ENCODE data around the gene EHHADH.

Gene EHHADH

GRCh38 chr3:185208823-185209222 is 45.0 kb downstream of the EHHADH start:
- no peaks in the 10 kb centered on the region for H4K20me1 ChIP-seq (ENCODE audit: insufficient read depth, low read length, poor library complexity, severe bottlenecking)
- no peaks in the 10 kb centered on the region for H3F3A ChIP-seq (ENCODE audit: low read depth)
- no peaks in the 10 kb centered on the region for H3K79me2 ChIP-seq (ENCODE audit: insufficient read depth, low read length)
- no peaks in the 10 kb centered on the region for H3K36me3 ChIP-seq (ENCODE audit: insufficient read depth, low read length)
- H3K4me3 ChIP-seq (ENCODE audit: low read length, poor library complexity, severe bottlenecking) = no peak overlapping the region
- no peak overlapping the region for H3K9ac ChIP-seq (ENCODE audit: low read depth, low read length, poor library complexity, severe bottlenecking)
- no peaks in the 10 kb centered on the region for H3K27me3 ChIP-seq (ENCODE audit: insufficient read depth, low read length, poor library complexity, severe bottlenecking)
- no peaks in the 10 kb centered on the region for H3K4me1 ChIP-seq (ENCODE audit: insufficient read depth, low read length, poor library complexity, severe bottlenecking)
- no peak overlapping the region for H2AFZ ChIP-seq (ENCODE audit: low read length)
- TF ChIP-seq CTCF (conservative IDR thresholded peaks at IDR 0.05; ENCODE audit: low read length) (no peak), EZH2phosphoT487 (IDR thresholded peaks at IDR 0.05; ENCODE audit: borderline replicate concordance) (no peak)
- no peaks in the 10 kb centered on the region for H3K9me2 ChIP-seq (replicated peaks; ENCODE audit: low read depth, low read length)
- H3K4me2 ChIP-seq (ENCODE audit: low read depth, low read length, poor library complexity, severe bottlenecking) = no peak overlapping the region
- H3K9me3 ChIP-seq (ENCODE audit: insufficient read depth, low read depth, low read length) = no peaks in the 10 kb centered on the region

GRCh38 chr3:185207931-185208746 is 45.7 kb downstream of the EHHADH start:
- Histone ChIP-seq H3K9ac (ENCODE audit: low read depth, low read length, poor library complexity, severe bottlenecking) (no peak overlapping the region), H3K27me3 (ENCODE audit: insufficient read depth, low read length, poor library complexity, severe bottlenecking) (no peaks in the 10 kb centered on the region), H3K4me3 (ENCODE audit: low read length, poor library complexity, severe bottlenecking) (no peak overlapping the region), H4K20me1 (ENCODE audit: insufficient read depth, low read length, poor library complexity, severe bottlenecking) (no peaks in the 10 kb centered on the region), H3K4me2 (ENCODE audit: low read depth, low read length, poor library complexity, severe bottlenecking) (no peak overlapping the region), H3K79me2 (ENCODE audit: insufficient read depth, low read length) (no peaks in the 10 kb centered on the region), H2AFZ (ENCODE audit: low read length) (no peak overlapping the region), H3K4me1 (ENCODE audit: insufficient read depth, low read length, poor library complexity, severe bottlenecking) (no peaks in the 10 kb centered on the region), H3K9me3 (ENCODE audit: insufficient read depth, low read depth, low read length) (no peaks in the 10 kb centered on the region), H3K36me3 (ENCODE audit: insufficient read depth, low read length) (no peaks in the 10 kb centered on the region), H3F3A (ENCODE audit: low read depth) (no peaks in the 10 kb centered on the region), H3K9me2 (replicated peaks; ENCODE audit: low read depth, low read length) (no peaks in the 10 kb centered on the region)
- TF ChIP-seq EZH2phosphoT487 (IDR thresholded peaks at IDR 0.05; ENCODE audit: borderline replicate concordance) = no peak
- no peak for TF ChIP-seq CTCF (conservative IDR thresholded peaks at IDR 0.05; ENCODE audit: low read length)

- Histone ChIP-seq H3F3A (ENCODE audit: low read depth) (no peaks in the 10 kb centered on the region), H3K79me2 (ENCODE audit: insufficient read depth, low read length) (no peaks in the 10 kb centered on the region), H3K27me3 (ENCODE audit: insufficient read depth, low read length, poor library complexity, severe bottlenecking) (no peaks in the 10 kb centered on the region), H3K9ac (ENCODE audit: low read depth, low read length, poor library complexity, severe bottlenecking) (no peak overlapping the region), H3K4me2 (ENCODE audit: low read depth, low read length, poor library complexity, severe bottlenecking) (no peak overlapping the region), H3K9me2 (replicated peaks; ENCODE audit: low read depth, low read length) (no peaks in the 10 kb centered on the region), H3K4me3 (ENCODE audit: low read length, poor library complexity, severe bottlenecking) (no peak overlapping the region), H3K9me3 (ENCODE audit: insufficient read depth, low read depth, low read length) (no peaks in the 10 kb centered on the region), H2AFZ (ENCODE audit: low read length) (no peak overlapping the region), H4K20me1 (ENCODE audit: insufficient read depth, low read length, poor library complexity, severe bottlenecking) (no peaks in the 10 kb centered on the region), H3K4me1 (ENCODE audit: insufficient read depth, low read length, poor library complexity, severe bottlenecking) (no peaks in the 10 kb centered on the region), H3K36me3 (ENCODE audit: insufficient read depth, low read length) (no peaks in the 10 kb centered on the region)
- TF ChIP-seq CTCF (conservative IDR thresholded peaks at IDR 0.05; ENCODE audit: low read length) = no peak
- no peak for TF ChIP-seq EZH2phosphoT487 (IDR thresholded peaks at IDR 0.05; ENCODE audit: borderline replicate concordance)
Observed at GRCh38 chr3:185207481-185207880, 46.4 kb downstream of the EHHADH start.
